ENCODE data around the gene APEX2.

- TF ChIP-seq CTCF (IDR thresholded peaks at IDR 0.05; ENCODE audit: insufficient read depth, low read length, poor library complexity, severe bottlenecking) (no peak), EZH2phosphoT487 (conservative IDR thresholded peaks at IDR 0.05; ENCODE audit: low read length) (no peak)
Measured at GRCh38 chrX:54964766-54965497, 35.2 kb upstream of the APEX2 start.
